COLO829 (cell line): ENCODE measurements around the gene DLEC1.
"Not testable (repeated sequence)": the region's sequence is repeated elsewhere in the genome, so short reads cannot be mapped to it uniquely, and the experiment has no call there.

Experiments
- DNase-seq: peaks from one replicate; pipeline ENCODE4 v3.0.0; 2012; ENCODE audit warnings: low spot score

Gene DLEC1

GRCh38 chr3:38084334-38085310 is 45.6 kb downstream of the DLEC1 start:
- peak; percentile 48 for DNase-seq

DNA sequence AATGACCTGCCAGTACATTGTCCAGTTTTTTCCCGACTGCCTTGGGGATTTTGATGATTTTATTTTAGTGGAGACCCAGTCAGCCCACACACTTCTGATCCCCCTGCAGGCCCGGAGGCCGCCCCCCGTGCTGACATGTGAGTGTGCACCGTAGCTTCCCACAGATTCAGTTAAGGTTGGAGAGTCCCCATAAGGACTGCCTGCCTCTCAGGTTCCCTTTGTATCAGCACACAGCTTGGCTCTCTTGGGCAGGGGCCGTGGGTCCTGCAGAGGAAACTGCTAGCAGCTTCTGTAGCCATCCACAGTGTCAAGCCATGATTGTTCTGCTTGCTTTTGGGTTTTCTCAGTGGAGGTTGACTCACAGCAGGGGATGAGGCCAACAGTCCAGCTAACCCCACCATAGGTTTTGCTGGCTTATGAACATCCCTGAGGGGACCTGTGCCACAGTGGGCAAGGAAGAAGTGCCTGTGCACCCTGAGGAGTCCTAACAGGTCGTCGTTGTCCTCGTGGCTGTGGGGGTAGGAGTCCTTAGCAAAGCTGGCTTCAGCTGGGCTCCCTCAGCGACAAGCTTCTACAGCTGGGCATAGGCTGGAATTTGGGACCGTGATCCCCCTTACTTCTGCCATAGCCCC is 46.4 kb downstream of the DLEC1 start:
- DNase-seq, result no peak

GRCh38 chr3:38085943-38086324 is 46.9 kb downstream of the DLEC1 start:
- no peak for DNase-seq

DNA sequence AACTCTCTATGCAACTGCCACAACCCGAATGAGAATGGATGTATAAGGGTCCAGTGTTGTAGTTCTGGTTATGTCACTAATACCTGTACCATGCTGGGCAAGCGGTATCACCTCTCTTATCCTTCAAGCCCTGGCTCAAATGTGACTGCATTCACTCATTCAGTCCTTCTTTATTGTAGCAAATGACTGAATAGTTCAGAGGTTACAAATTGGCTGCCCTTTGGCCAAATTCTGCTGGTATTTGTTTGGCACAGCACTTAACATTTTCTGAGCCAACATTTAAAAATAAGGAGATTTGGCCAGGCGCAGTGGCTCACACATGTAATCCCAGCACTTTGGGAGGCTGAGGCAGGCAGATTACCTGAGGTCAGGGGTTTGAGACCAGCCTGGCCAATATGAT is 47.5 kb downstream of the DLEC1 start:
- DNase-seq, result no peak

GRCh38 chr3:38087278-38087677 is 48.3 kb downstream of the DLEC1 start:
- not testable (repeated sequence) for DNase-seq

- DNase-seq, result no peak
Observed at GRCh38 chr3:38088126-38089078, 49.4 kb downstream of the DLEC1 start.

DNA sequence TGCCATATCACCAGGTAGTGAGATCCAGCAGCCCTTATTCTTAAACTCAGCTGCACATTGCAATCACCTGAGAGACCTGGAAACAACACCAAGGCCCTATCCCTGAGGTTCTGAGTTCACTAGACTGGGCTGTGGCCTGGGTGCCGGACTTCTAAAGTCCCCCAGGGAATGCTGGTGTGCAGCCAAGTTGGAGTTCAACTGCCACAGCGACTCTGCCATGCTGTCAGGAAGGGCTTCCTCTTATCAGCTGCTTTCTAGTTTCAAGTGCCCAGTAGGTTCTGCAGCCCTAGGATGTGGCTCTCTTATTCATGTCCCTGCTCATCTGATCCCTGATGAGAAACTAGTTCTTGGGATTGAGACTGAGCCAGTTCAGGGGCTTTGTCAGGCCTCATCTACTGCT is 50.2 kb downstream of the DLEC1 start:
- DNase-seq, result no peak

DNA sequence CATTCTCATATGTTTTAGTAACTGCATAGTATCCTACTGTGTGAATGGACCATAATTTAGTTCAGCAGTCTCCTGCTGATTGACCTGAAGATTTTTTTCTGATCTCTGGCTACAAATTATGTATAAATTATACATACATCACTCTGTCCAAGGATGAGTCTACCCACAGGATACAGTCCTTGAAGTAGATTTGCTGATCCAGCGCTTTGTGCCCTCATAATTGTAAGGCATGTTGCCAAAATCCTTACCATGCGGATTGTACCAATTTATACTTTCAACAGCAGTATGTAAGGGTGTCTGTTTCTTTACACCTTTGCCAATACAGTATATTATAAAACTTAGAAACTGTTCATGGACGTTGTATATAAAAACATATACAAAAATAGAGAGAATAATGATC is 51.4 kb downstream of the DLEC1 start:
- DNase-seq, result no peak

- DNase-seq, result no peak
Observed at GRCh38 chr3:38094999-38095398, 56.0 kb downstream of the DLEC1 start.

GRCh38 chr3:38095669-38096483 is 56.9 kb downstream of the DLEC1 start:
- DNase-seq, result no peak

DNA sequence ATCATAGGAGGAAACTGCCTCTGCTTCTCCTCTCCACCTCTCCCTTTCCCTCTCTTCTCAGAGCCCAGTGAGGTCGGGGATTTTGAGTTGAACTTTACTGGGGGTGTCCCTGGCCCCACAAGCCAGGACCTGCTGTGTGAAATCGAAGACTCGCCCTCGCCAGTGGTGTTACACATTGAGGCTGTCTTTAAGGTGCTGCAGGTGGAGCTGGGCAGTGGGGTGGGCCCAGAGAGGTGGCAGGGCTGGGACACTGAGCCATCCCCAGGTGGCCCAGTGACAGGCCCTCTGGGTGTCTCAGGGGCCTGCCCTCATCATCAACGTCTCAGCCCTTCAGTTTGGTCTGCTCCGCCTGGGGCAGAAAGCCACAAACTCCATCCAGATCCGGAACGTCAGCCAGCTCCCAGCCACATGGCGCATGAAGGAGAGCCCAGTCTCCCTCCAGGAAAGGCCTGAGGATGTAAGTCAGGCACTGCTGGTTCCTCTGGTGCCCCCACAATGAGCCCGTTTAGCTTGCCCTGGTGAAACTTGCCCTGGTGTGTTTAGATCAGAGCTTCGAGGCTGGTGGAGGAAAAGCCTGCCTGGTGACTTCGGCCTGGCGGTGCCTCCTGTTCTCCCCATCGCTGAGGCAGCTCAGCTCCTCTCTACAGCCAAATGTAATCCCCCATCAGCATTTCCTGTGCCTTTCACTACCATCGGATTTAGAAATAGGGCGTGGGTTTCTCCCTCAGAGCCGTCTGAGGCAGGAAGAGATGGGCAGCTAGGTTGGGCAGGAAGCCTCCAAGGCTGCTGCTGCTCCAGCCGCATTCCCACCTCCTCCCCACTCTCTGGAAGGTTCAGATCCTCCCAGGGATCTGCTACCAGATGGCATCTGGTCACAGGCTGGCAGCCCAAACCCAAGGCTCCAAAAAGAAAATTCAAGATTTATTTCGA is 58.7 kb downstream of the DLEC1 start:
- no peak for DNase-seq

GRCh38 chr3:38098376-38098723 is 59.3 kb downstream of the DLEC1 start:
- DNase-seq, result no peak

DNA sequence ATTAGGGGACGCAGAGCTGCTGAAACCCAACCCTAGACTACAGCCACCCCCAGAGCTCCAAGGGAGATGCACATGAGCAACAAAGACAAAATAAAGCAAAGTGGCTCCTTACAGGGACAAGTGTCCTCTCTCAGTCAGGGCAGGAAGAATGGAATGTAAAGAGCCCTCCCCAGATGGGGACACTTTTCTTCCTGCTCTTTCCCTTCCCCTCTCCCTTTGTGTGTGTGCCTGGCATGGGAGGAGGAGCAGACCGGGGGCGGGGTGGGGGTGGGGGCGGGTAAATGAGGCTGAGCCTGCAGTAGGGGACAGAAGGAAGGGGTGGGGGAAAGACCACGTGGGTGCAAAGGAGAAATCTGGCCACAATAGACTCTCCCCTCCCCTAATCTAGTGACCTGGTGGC is 60.5 kb downstream of the DLEC1 start:
- no peak for DNase-seq

DNA sequence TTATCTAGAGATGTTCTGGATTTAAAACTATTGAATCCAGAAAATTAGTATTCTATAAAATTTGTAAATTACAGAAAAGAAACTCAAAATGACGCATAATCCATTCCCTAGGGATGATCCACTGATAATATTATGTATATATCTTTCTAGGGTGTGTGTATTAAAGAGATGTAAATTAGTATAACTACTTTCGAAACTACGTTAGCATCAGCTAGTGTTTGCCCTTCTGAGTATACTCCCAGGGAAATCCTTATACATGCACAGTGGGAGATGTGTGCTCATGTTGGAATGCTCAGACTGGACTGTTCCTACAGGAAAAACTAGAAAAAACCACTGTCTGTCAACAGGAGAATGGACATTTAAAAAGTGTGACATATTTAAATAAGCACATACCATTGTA is 61.5 kb downstream of the DLEC1 start:
- no peak for DNase-seq

- no peak for DNase-seq
Observed at GRCh38 chr3:38101811-38102443, 62.9 kb downstream of the DLEC1 start.

- DNase-seq, result no peak
Observed at GRCh38 chr3:38102444-38102814, 63.4 kb downstream of the DLEC1 start.

- DNase-seq, result no peak
Observed at GRCh38 chr3:38105525-38105924, 66.5 kb downstream of the DLEC1 start.

DNA sequence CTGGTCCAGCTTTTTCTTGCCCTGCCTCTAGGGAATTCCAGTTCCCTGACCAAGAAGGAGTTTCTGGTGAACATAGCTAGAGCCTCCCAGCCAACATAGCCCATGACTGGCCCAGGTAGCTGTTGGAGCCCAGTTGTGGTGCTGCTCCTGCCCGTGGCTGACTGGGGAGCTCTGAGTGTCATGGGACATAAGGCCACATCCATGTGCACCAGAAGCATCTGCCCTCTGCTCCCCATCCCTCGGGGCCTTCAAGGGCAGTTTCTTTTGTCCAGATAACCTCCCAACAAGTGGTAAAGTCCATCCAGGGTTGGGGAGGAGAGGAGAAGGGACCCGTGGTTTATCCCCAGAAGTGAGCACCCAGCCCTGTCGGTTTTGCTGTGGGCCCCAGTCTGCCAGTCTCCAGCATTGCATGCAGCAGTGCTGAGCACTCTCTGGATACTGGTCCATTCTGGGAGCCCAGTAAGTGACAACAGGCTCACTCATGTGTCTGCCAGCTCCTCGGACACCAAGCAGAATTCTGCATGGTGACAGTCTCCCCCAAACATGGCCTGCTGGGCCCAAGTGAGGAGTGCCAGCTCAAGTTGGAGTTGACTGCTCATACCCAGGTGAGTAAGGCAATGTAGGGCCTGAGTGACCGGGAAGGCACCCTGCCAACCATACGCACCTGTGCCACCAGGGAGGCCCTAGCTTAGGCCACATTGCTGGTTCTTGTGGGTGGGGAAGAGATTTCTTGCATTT is 69.1 kb downstream of the DLEC1 start:
- DNase-seq, result no peak
